ENCODE measurements around the gene MYO7A. TPM values are rescaled to one million over a fixed set of nuclear protein-coding genes. Genes with fewer than 3 reads are reported as not detected.

The MYO7A gene
- total RNA-seq, 2 donors from 2014 or later = 3.1 to 102 TPM

DNA sequence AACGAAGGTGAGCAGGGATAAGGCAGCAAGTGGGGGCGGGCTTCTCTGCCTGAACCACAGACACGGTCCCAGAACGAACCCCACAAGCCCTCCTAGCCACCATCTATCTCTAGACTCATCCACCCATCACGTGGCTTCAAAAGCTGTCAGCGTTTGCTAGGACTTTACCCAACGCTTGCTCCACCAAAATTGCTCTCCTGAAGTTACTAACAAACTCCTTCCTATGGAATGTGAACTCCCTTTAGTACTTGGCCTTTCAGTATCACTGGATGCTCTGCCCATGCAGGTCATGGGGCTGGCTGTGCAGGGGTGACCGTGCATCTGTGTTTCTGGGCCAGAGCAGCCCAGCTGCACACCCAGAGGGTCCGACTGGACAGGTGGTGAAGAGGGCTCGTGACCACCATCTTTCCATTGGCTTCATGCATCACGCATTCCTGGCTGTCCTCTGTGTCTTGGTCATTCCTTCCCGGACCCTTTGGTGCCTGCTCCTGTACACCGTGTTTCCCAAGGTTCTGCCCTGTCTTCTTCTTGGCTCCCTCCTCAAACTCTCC lies 85.1 kb downstream of the MYO7A start:
- Histone ChIP-seq H3K27ac (no peak overlapping the region), H3K9me3 (no peaks in the 10 kb centered on the region), H3K27me3 (replicated peaks; ENCODE audit: insufficient read depth) (no peaks in the 10 kb centered on the region), H3K4me1 (replicated peaks) (no peaks in the 10 kb centered on the region), H3K36me3 (no peaks in the 10 kb centered on the region), H3K4me3 (no peak overlapping the region)
- DNase-seq (ENCODE audit: low spot score) = no peak
- intact Hi-C loops (cut with DNase I) = no loop called here
- WGBS = 90% methylated on average over 13 of the region's 13 CpGs
- no peak for TF ChIP-seq POLR2A (IDR thresholded peaks at IDR 0.05)
- no peak for TF ChIP-seq POLR2AphosphoS5 (IDR thresholded peaks at IDR 0.05)
- TF ChIP-seq CTCF (IDR thresholded peaks at IDR 0.05) = no peak

GRCh38 chr11:77213589-77214428 lies 85.8 kb downstream of the MYO7A start:
- Histone ChIP-seq H3K36me3 (no peaks in the 10 kb centered on the region), H3K9me3 (no peaks in the 10 kb centered on the region), H3K4me3 (no peak overlapping the region), H3K27me3 (replicated peaks; ENCODE audit: insufficient read depth) (no peaks in the 10 kb centered on the region), H3K27ac (no peak overlapping the region), H3K4me1 (replicated peaks) (no peaks in the 10 kb centered on the region)
- TF ChIP-seq CTCF (IDR thresholded peaks at IDR 0.05) = no peak
- intact Hi-C loops (cut with DNase I) = no loop called here
- DNase-seq (ENCODE audit: low spot score) = no peak
- WGBS = 94% methylated on average over 17 of the region's 18 CpGs

DNA sequence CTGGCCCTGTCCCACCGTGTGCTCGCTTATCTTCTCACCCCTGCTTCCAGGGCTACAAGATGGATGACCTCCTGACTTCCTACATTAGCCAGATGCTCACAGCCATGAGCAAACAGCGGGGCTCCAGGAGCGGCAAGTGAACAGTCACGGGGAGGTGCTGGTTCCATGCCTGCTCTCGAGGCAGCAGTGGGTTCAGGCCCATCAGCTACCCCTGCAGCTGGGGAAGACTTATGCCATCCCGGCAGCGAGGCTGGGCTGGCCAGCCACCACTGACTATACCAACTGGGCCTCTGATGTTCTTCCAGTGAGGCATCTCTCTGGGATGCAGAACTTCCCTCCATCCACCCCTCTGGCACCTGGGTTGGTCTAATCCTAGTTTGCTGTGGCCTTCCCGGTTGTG lies 86.5 kb downstream of the MYO7A start:
- no peak for DNase-seq (ENCODE audit: low spot score)
- no peak overlapping the region for H3K27ac ChIP-seq
- intact Hi-C loops (cut with DNase I) = no loop called here
- H3K36me3 ChIP-seq = no peaks in the 10 kb centered on the region
- TF ChIP-seq CTCF (IDR thresholded peaks at IDR 0.05) (no peak), POLR2A (IDR thresholded peaks at IDR 0.05) (no peak), POLR2AphosphoS5 (IDR thresholded peaks at IDR 0.05) (no peak)
- WGBS = 94% methylated on average over 9 of the region's 9 CpGs
- no peaks in the 10 kb centered on the region for H3K9me3 ChIP-seq
- H3K4me1 ChIP-seq (replicated peaks) = no peaks in the 10 kb centered on the region
- H3K27me3 ChIP-seq (replicated peaks; ENCODE audit: insufficient read depth) = no peaks in the 10 kb centered on the region
- H3K4me3 ChIP-seq = no peak overlapping the region

DNA sequence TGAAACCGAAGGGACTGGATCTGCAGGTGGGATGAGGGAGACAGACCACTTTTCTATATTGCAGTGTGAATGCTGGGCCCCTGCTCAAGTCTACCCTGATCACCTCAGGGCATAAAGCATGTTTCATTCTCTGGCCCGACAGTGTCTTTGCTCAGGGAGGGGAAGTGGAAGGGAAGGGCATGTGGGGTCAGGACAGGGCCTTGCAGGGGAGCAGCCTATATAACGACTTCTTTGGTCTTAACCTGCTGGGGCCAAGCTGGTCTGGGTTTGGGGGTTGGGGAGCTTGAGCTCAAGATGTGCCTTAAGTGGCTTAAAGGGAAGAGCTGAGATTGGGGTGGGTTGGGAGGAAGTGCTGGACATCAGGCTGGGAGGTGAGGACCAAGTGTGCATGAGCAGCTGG lies 87.1 kb downstream of the MYO7A start:
- no peak overlapping the region for H3K4me3 ChIP-seq
- WGBS = 85% methylated on average over 3 of the region's 3 CpGs
- no peaks in the 10 kb centered on the region for H3K9me3 ChIP-seq
- intact Hi-C loops (cut with DNase I) = no loop called here
- no peak overlapping the region for H3K27ac ChIP-seq
- TF ChIP-seq POLR2A (IDR thresholded peaks at IDR 0.05) = no peak
- no peak for TF ChIP-seq POLR2AphosphoS5 (IDR thresholded peaks at IDR 0.05)
- no peak for TF ChIP-seq CTCF (IDR thresholded peaks at IDR 0.05)
- no peaks in the 10 kb centered on the region for H3K27me3 ChIP-seq (replicated peaks; ENCODE audit: insufficient read depth)
- H3K36me3 ChIP-seq = no peaks in the 10 kb centered on the region
- no peaks in the 10 kb centered on the region for H3K4me1 ChIP-seq (replicated peaks)
- DNase-seq (ENCODE audit: low spot score) = no peak

DNA sequence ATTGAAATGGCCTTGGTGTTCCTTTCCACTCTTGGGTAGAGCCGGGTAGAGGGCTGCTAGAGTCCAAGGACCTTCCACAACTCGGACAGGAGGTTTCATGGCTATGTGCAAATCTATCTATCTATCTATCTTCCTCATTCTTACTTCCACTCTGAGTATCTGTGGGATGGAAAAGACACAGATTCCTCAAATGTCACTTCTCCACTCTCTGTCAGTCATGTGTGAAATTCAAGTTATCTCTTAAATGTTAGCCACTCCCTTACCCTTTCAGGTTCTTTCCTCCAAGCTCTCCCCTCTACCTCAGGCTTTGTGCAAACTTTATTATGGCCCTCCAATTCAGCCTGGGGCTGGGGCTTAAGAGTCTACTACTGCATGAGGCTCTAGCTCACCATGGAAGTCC lies 89.1 kb downstream of the MYO7A start:
- TF ChIP-seq POLR2A (IDR thresholded peaks at IDR 0.05) = no peak
- TF ChIP-seq CTCF (IDR thresholded peaks at IDR 0.05) = no peak
- no peak for TF ChIP-seq POLR2AphosphoS5 (IDR thresholded peaks at IDR 0.05)
- no peak overlapping the region for H3K4me3 ChIP-seq
- H3K36me3 ChIP-seq = no peaks in the 10 kb centered on the region
- WGBS = 79% methylated on average over 2 of the region's 2 CpGs
- DNase-seq (ENCODE audit: low spot score) = no peak
- H3K9me3 ChIP-seq = no peaks in the 10 kb centered on the region
- intact Hi-C loops (cut with DNase I) = no loop called here
- no peaks in the 10 kb centered on the region for H3K27me3 ChIP-seq (replicated peaks; ENCODE audit: insufficient read depth)
- no peak overlapping the region for H3K27ac ChIP-seq
- H3K4me1 ChIP-seq (replicated peaks) = no peaks in the 10 kb centered on the region
